ENCODE data around the gene OLFM3. TPM values are rescaled to one million over a fixed set of nuclear protein-coding genes. Genes with fewer than 3 reads are reported as not detected.

OLFM3 gene
- total RNA-seq, 2 experiments from 2014 or later, result not detected

- H3K27ac Mint-ChIP-seq, result no peak overlapping the region
- intact Hi-C loops (cut with micrococcal nuclease), result no loop called here
- H3K9me3 Mint-ChIP-seq, result no peaks in the 10 kb centered on the region
Observed at GRCh38 chr1:101884621-101885020, 112.1 kb downstream of the OLFM3 start.

GRCh38 chr1:101875891-101876290, 120.8 kb downstream of the OLFM3 start:
- Mint-ChIP-seq H3K4me3 (no peak overlapping the region), H3K27me3 (no peaks in the 10 kb centered on the region), H3K36me3 (no peaks in the 10 kb centered on the region), H3K27ac (no peak overlapping the region), H3K4me1 (ENCODE audit: low read depth) (no peaks in the 10 kb centered on the region), H3K9me3 (no peaks in the 10 kb centered on the region)
- intact Hi-C loops (cut with micrococcal nuclease), result no loop called here
- POLR2A ChIA-PET, result no interaction called here
- CTCF ChIA-PET, result no interaction called here
- DNase-seq, result no peak

More at GRCh38 chr1:101884621-101885020, 112.1 kb downstream of the OLFM3 start:
- H3K4me3 Mint-ChIP-seq, result no peak overlapping the region
- no peak for DNase-seq
- no peaks in the 10 kb centered on the region for H3K4me1 Mint-ChIP-seq (ENCODE audit: low read depth)
- POLR2A ChIA-PET, result no interaction called here
- H3K27me3 Mint-ChIP-seq, result no peaks in the 10 kb centered on the region
- CTCF ChIA-PET, result no interaction called here
- H3K36me3 Mint-ChIP-seq, result no peaks in the 10 kb centered on the region

- no peaks in the 10 kb centered on the region for H3K9me3 Mint-ChIP-seq
- H3K27me3 Mint-ChIP-seq, result no peaks in the 10 kb centered on the region
- H3K36me3 Mint-ChIP-seq, result no peaks in the 10 kb centered on the region
- no peaks in the 10 kb centered on the region for H3K4me1 Mint-ChIP-seq (ENCODE audit: low read depth)
- H3K4me3 Mint-ChIP-seq, result no peak overlapping the region
- CTCF ChIA-PET, result no interaction called here
- intact Hi-C loops (cut with micrococcal nuclease), result no loop called here
- no peak for DNase-seq
- POLR2A ChIA-PET, result no interaction called here
- no peak overlapping the region for H3K27ac Mint-ChIP-seq
Observed at GRCh38 chr1:101873672-101874071, 123.1 kb downstream of the OLFM3 start.

DNA sequence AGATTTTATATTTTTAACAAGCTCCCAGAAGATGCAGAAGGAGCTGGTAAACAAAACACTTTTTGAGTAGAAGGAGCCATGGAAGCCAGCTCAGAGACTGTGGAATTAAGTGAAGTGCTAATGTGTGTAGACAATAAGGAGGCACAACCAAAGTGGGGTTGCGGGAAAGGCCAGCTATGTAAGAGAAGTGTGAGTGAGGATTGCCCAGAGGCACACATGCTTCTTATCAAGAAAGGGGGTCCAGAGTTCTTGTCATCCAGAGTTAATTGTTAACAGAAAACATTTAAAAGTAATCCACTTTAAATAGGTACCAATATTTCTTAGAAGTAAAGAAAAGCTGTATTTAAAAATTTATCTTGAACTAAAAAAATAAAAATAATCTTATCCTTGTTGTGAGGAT, 136.8 kb downstream of the OLFM3 start:
- no peaks in the 10 kb centered on the region for H3K4me1 Mint-ChIP-seq (ENCODE audit: low read depth)
- H3K27ac Mint-ChIP-seq, result no peak overlapping the region
- ChIA-PET POLR2A (no interaction called here), CTCF (no interaction called here)
- H3K9me3 Mint-ChIP-seq, result no peaks in the 10 kb centered on the region
- no peak for DNase-seq
- H3K4me3 Mint-ChIP-seq, result no peak overlapping the region
- H3K27me3 Mint-ChIP-seq, result no peaks in the 10 kb centered on the region
- intact Hi-C loops (cut with micrococcal nuclease), result no loop called here
- no peaks in the 10 kb centered on the region for H3K36me3 Mint-ChIP-seq

GRCh38 chr1:101854271-101854670, 142.5 kb downstream of the OLFM3 start:
- Mint-ChIP-seq H3K36me3 (no peaks in the 10 kb centered on the region), H3K27me3 (no peaks in the 10 kb centered on the region), H3K4me1 (ENCODE audit: low read depth) (no peaks in the 10 kb centered on the region), H3K27ac (no peak overlapping the region), H3K9me3 (no peaks in the 10 kb centered on the region), H3K4me3 (no peak overlapping the region)
- ChIA-PET CTCF (no interaction called here), POLR2A (no interaction called here)
- DNase-seq, result no peak
- intact Hi-C loops (cut with micrococcal nuclease), result no loop called here

- no peak overlapping the region for H3K4me3 Mint-ChIP-seq
- H3K9me3 Mint-ChIP-seq, result no peaks in the 10 kb centered on the region
- DNase-seq, result no peak
- H3K36me3 Mint-ChIP-seq, result no peaks in the 10 kb centered on the region
- no peaks in the 10 kb centered on the region for H3K27me3 Mint-ChIP-seq
- no peak overlapping the region for H3K27ac Mint-ChIP-seq
- H3K4me1 Mint-ChIP-seq (ENCODE audit: low read depth), result no peaks in the 10 kb centered on the region
- intact Hi-C loops (cut with micrococcal nuclease), result no loop called here
- ChIA-PET POLR2A (no interaction called here), CTCF (no interaction called here)
Observed at GRCh38 chr1:101852936-101853335, 143.8 kb downstream of the OLFM3 start.

- DNase-seq, result no peak
- Mint-ChIP-seq H3K27me3 (peaks cover 2% of the 10 kb centered on the region), H3K27ac (no peak overlapping the region), H3K9me3 (no peaks in the 10 kb centered on the region), H3K4me3 (no peak overlapping the region), H3K36me3 (no peaks in the 10 kb centered on the region), H3K4me1 (ENCODE audit: low read depth) (no peaks in the 10 kb centered on the region)
- intact Hi-C loops (cut with micrococcal nuclease), result no loop called here
- POLR2A ChIA-PET, result no interaction called here
- CTCF ChIA-PET, result no interaction called here
Observed at GRCh38 chr1:101849356-101849755, 147.4 kb downstream of the OLFM3 start.

DNA sequence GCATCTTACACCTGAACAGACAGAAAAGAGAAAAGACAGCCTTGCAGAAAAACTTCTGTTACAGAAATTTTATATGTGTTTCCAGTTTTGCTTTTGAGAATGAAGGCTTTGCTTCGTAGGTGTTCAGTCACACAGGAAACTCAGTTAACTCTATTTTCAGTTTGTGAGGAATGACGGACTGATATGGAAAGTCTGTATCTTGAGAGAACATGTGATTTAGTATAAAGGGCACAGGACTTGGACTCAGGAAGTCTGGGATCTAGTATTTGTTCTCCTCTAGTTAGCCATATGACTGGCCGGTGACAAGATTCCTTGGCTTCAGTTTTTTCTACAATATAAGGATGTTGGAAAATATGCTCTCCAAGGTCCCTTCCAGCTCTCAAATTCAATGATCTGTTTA, 149.1 kb downstream of the OLFM3 start:
- Mint-ChIP-seq H3K27me3 (peaks cover 2% of the 10 kb centered on the region), H3K9me3 (no peaks in the 10 kb centered on the region), H3K4me3 (no peak overlapping the region), H3K36me3 (no peaks in the 10 kb centered on the region), H3K4me1 (ENCODE audit: low read depth) (no peaks in the 10 kb centered on the region), H3K27ac (no peak overlapping the region)
- no peak for DNase-seq
- ChIA-PET POLR2A (no interaction called here), CTCF (no interaction called here)
- intact Hi-C loops (cut with micrococcal nuclease), result no loop called here

DNA sequence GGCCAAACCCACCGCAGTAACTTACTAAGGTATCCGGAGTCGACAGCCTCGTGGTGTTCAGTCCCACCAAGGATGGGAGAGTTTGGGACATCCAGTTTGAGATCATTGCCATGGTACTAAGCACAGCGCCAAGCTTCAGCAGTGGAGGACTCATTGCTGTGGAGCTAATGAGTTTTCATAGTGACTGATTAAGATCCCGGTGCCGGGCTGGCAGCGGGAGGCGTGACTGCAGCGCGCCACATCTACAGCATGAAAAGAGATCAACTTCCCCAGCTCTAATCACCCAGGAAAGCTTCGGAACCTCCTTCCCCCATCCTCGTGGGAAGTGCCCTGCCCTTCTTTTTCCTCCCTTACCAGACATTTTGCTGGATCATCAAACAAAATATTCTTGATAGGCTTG, 149.9 kb downstream of the OLFM3 start:
- POLR2A ChIA-PET, result no interaction called here
- Mint-ChIP-seq H3K36me3 (no peaks in the 10 kb centered on the region), H3K27me3 (peaks cover 2% of the 10 kb centered on the region), H3K27ac (no peak overlapping the region), H3K4me1 (ENCODE audit: low read depth) (no peaks in the 10 kb centered on the region), H3K9me3 (no peaks in the 10 kb centered on the region), H3K4me3 (no peak overlapping the region)
- CTCF ChIA-PET, result no interaction called here
- intact Hi-C loops (cut with micrococcal nuclease), result no loop called here
- DNase-seq, result no peak

- Mint-ChIP-seq H3K4me3 (no peak overlapping the region), H3K27ac (no peak overlapping the region), H3K27me3 (peaks cover 2% of the 10 kb centered on the region), H3K4me1 (ENCODE audit: low read depth) (no peaks in the 10 kb centered on the region), H3K9me3 (no peaks in the 10 kb centered on the region), H3K36me3 (no peaks in the 10 kb centered on the region)
- no peak for DNase-seq
- CTCF ChIA-PET, result no interaction called here
- POLR2A ChIA-PET, result no interaction called here
- intact Hi-C loops (cut with micrococcal nuclease), result no loop called here
Observed at GRCh38 chr1:101843160-101843559, 153.6 kb downstream of the OLFM3 start.

GRCh38 chr1:101841824-101842223, 154.9 kb downstream of the OLFM3 start:
- POLR2A ChIA-PET, result no interaction called here
- Mint-ChIP-seq H3K4me1 (ENCODE audit: low read depth) (no peaks in the 10 kb centered on the region), H3K36me3 (no peaks in the 10 kb centered on the region), H3K9me3 (no peaks in the 10 kb centered on the region), H3K27me3 (peaks cover 2% of the 10 kb centered on the region), H3K4me3 (no peak overlapping the region), H3K27ac (no peak overlapping the region)
- intact Hi-C loops (cut with micrococcal nuclease), result no loop called here
- DNase-seq, result no peak
- CTCF ChIA-PET, result no interaction called here

- H3K36me3 Mint-ChIP-seq, result no peaks in the 10 kb centered on the region
- H3K9me3 Mint-ChIP-seq, result no peaks in the 10 kb centered on the region
- H3K4me3 Mint-ChIP-seq, result no peak overlapping the region
- H3K27me3 Mint-ChIP-seq, result no peaks in the 10 kb centered on the region
- H3K4me1 Mint-ChIP-seq (ENCODE audit: low read depth), result no peaks in the 10 kb centered on the region
- intact Hi-C loops (cut with micrococcal nuclease), result no loop called here
- DNase-seq, result no peak
- no peak overlapping the region for H3K27ac Mint-ChIP-seq
- POLR2A ChIA-PET, result no interaction called here
- CTCF ChIA-PET, result no interaction called here
Observed at GRCh38 chr1:101835988-101836387, 160.7 kb downstream of the OLFM3 start.

DNA sequence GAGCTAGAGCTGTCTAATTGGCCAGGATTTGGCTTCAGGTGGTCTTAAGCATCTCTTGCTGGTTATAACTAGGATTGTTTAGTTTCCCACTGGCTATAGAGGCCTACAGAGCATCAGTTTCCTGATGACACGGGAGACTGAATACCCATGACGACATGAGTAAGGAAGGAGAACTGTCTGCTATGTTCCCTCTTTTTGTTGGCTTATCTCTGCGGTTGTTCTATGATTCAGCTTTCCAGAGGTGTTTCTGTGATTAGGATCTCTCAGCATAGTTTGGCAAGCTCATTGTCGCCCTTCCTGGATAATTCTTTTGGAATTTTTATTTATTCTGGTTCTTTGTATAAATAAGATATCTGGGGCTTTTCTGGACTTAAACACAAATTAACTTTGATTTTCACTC, 163.4 kb downstream of the OLFM3 start:
- intact Hi-C loops (cut with micrococcal nuclease), result no loop called here
- H3K27me3 Mint-ChIP-seq, result no peaks in the 10 kb centered on the region
- CTCF ChIA-PET, result no interaction called here
- H3K4me1 Mint-ChIP-seq (ENCODE audit: low read depth), result no peaks in the 10 kb centered on the region
- no peak overlapping the region for H3K4me3 Mint-ChIP-seq
- DNase-seq, result no peak
- no peak overlapping the region for H3K27ac Mint-ChIP-seq
- H3K9me3 Mint-ChIP-seq, result no peaks in the 10 kb centered on the region
- H3K36me3 Mint-ChIP-seq, result no peaks in the 10 kb centered on the region
- POLR2A ChIA-PET, result no interaction called here

DNA sequence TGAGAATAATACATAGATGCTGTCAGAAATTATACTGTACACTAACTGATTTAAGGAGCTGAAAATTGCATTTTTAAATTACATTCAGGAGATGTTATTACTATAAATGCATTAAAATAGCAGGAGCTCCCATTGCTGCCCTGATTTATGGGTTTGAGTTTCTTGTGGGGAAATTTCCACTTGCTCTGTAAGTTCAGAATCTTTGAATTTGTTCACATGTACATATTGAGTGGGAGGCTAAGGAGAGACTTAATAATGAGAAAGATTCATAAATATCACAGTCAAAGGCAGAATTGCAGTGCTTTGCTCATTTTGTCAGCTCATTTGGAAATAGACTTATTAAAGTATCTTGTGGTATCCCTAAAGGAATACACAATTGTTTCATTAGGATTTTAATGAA, 170.3 kb downstream of the OLFM3 start:
- intact Hi-C loops (cut with micrococcal nuclease), result no loop called here
- CTCF ChIA-PET, result no interaction called here
- Mint-ChIP-seq H3K27ac (no peak overlapping the region), H3K9me3 (no peaks in the 10 kb centered on the region), H3K4me3 (no peak overlapping the region), H3K36me3 (no peaks in the 10 kb centered on the region), H3K27me3 (no peaks in the 10 kb centered on the region), H3K4me1 (ENCODE audit: low read depth) (no peaks in the 10 kb centered on the region)
- POLR2A ChIA-PET, result no interaction called here
- DNase-seq, result no peak
